22Rv1 (cell line): Measurements from ENCODE around the gene SLC27A5.

Source experiments
- CTCF ChIP-seq: fragments of 450-650 bp; IDR thresholded peaks from 2 replicates; pipeline ENCODE4 v1.5.1; 2017; ENCODE audit warnings: mild to moderate bottlenecking
- ZFX ChIP-seq: fragments of 450-650 bp; IDR thresholded peaks from 2 replicates; pipeline ENCODE4 v1.6.1; 2017; ENCODE audit warnings: antibody characterized with exemption, borderline replicate concordance

- no peak for TF ChIP-seq CTCF
- no peak for TF ChIP-seq ZFX
Measured at GRCh38 chr19:58553799-58554493, 42.2 kb upstream of the SLC27A5 start.
